ENCODE data around the gene EYS.

EYS gene

DNA sequence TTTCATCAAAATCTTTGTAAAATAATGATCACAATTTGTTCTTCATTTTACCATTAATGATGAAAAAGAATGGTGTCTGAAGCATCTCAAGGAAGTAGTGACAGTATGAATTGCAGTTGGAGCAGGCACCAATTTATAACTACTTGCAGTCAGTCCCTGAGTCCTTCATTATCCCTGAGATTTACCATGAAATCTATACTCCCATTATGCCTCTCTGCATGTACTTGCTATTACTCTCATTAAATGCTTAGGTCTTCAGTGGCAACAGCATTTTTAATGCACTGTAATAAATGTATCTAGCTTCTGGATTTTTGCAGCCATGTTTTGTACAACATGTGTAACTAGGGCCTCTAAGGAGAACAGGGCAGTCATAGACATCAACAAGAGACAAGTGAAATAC is 708.8 kb downstream of the EYS start:
- no peak overlapping the region for H3K4me3 ChIP-seq (ENCODE audit: control insufficient read depth, low read depth, low read length)
- DNase-seq (ENCODE audit: low read depth) = no peak
- no peak for TF ChIP-seq CTCF (conservative IDR thresholded peaks at IDR 0.05; ENCODE audit: control insufficient read depth, insufficient read depth, low read depth, low read length)

GRCh38 chr6:64996301-64996700 is 710.7 kb downstream of the EYS start:
- H3K4me3 ChIP-seq (ENCODE audit: control insufficient read depth, low read depth, low read length) = no peak overlapping the region
- DNase-seq (ENCODE audit: low read depth) = no peak
- TF ChIP-seq CTCF (conservative IDR thresholded peaks at IDR 0.05; ENCODE audit: control insufficient read depth, insufficient read depth, low read depth, low read length) = no peak

DNA sequence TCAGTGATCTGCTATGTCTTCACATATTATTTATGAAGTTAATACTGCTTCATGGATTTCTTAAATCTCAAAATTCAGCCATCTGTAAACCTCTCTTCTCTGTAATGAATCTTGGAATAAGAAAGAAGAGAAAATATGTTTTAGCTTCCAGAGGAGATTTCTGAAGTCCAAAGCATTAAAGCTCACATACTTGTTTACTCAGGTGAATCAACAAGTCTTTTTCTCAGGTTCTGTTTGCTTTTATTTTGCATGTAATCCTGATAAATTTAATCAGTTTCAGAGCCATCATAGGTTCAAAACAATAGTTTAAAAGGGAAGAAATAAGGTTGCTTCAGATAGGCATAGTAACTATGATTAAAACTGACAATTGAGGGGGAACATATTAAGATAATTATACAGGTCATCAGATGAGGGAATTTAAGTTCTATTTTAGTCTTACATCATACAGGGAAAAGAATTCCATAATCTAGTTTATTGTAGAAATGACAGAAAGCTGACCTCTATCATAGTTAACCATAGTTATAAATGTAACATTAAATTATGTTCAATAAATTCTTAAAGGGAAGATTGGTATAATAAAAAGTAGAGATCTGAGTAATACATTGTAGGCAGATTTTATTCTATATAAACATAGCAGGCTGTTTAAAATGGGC is 716.2 kb downstream of the EYS start:
- no peak for DNase-seq (ENCODE audit: low read depth)
- no peak overlapping the region for H3K4me3 ChIP-seq (ENCODE audit: control insufficient read depth, low read depth, low read length)
- no peak for TF ChIP-seq CTCF (conservative IDR thresholded peaks at IDR 0.05; ENCODE audit: control insufficient read depth, insufficient read depth, low read depth, low read length)

DNA sequence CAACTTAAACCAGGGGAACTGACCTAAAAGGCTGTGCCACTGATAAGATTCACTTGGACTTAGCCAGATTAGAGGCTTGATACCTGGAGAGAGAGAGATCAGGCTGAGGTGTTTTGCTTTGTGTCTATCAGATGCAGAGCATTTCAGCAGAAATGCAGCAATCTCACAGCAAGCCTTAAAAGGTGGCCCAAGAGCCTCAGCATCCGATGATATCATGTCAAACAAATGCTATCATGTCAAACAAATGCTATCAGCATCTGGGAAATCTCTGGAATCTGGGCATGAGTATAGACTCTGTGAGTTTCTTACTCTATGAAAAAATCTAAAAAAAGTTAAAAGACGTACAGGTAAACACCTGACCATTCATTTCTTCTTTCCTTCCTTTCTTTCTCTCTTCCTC is 718.9 kb downstream of the EYS start:
- TF ChIP-seq CTCF (conservative IDR thresholded peaks at IDR 0.05; ENCODE audit: control insufficient read depth, insufficient read depth, low read depth, low read length) = no peak
- H3K4me3 ChIP-seq (ENCODE audit: control insufficient read depth, low read depth, low read length) = no peak overlapping the region
- no peak for DNase-seq (ENCODE audit: low read depth)

DNA sequence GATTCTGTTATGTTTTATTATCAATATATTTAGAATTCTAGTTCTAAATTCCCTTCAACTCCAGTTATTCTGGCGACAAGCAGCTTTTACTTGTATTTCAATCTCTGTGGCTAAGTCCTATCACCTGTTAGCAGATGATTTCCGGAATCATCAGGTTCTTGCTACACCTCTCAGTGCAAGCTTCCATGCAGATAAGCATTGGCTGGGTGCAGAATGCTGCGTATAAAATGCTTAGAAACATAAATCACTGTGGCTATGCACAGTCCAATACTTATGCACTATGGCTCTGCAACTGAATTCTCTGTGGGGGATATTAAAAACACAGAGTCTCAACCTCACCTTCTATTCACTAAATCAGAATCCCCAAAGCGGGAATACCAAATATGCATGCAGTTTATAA is 720.0 kb downstream of the EYS start:
- no peak for DNase-seq (ENCODE audit: low read depth)
- H3K4me3 ChIP-seq (ENCODE audit: control insufficient read depth, low read depth, low read length) = no peak overlapping the region
- TF ChIP-seq CTCF (conservative IDR thresholded peaks at IDR 0.05; ENCODE audit: control insufficient read depth, insufficient read depth, low read depth, low read length) = no peak

DNA sequence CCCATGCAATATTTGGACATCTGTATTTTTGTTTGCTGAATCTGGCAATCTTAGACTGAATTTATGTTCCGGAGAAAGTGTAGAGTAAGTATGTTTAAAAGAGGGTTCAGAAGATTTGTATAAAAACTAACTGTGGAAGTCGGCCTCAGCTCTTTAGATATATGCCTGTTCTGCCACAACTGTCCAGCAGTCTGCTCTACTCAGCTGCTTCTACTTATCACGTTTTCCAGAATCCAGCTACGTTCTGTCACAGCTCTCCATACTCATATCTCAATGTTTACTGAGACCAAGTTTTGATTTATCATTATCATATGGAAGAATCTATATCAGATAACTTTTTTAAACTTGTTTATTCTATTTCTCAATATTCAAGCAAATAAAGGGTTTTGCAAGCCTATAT is 721.3 kb downstream of the EYS start:
- no peak overlapping the region for H3K4me3 ChIP-seq (ENCODE audit: control insufficient read depth, low read depth, low read length)
- TF ChIP-seq CTCF (conservative IDR thresholded peaks at IDR 0.05; ENCODE audit: control insufficient read depth, insufficient read depth, low read depth, low read length) = no peak
- DNase-seq (ENCODE audit: low read depth) = no peak

- TF ChIP-seq CTCF (conservative IDR thresholded peaks at IDR 0.05; ENCODE audit: control insufficient read depth, insufficient read depth, low read depth, low read length) = no peak
- no peak overlapping the region for H3K4me3 ChIP-seq (ENCODE audit: control insufficient read depth, low read depth, low read length)
- no peak for DNase-seq (ENCODE audit: low read depth)
Observed at GRCh38 chr6:64984948-64985347, 722.1 kb downstream of the EYS start.

All from fibroblast of mammary gland (primary cell).